CD4-positive, alpha-beta memory T cell (primary cell): ENCODE data around the gene CAMK1G. TPM values are rescaled to one million over a fixed set of nuclear protein-coding genes. Genes with fewer than 3 reads are reported as not detected.
A peak's percentile ranks its signal among the peaks of the same experiment; 100 is the strongest.

Experiments used
- CTCF ChIA-PET: fragments of 350-600 bp; sonication (Branson Sonifier 250); formaldehyde crosslinking; loops from one replicate; lab custom pipeline; 2021; ENCODE audit warnings: inconsistent platforms; ENCODE audit not compliant: partially characterized antibody; lab: Charles Lee
- POLR2A ChIA-PET: fragments of 350-600 bp; sonication (Branson Sonifier 250); formaldehyde crosslinking; loops from one replicate; lab custom pipeline; 2021; ENCODE audit not compliant: partially characterized antibody; lab: Charles Lee
- DNase-seq, 5 donors: peaks; one replicate each; pipeline versions ENCODE4 v3.0.0 to v3.0.0-alpha.2; 2020 to 2022; ENCODE audit warnings: mixed read lengths in 1 of 5
- H3K27ac ChIP-seq: one replicate; pipeline ENCODE4 v1.7.0; 2013; ENCODE audit warnings: low read depth, low read length
- H3K27me3 ChIP-seq: 2 replicates; pipeline ENCODE4 v1.7.0; 2013; ENCODE audit warnings: mild to moderate bottlenecking, low read length, moderate library complexity; ENCODE audit not compliant: insufficient read depth
- H3K36me3 ChIP-seq: 2 replicates; pipeline ENCODE4 v1.7.0; 2013; ENCODE audit warnings: mild to moderate bottlenecking, low read length, moderate library complexity; ENCODE audit not compliant: insufficient read depth
- H3K4me1 ChIP-seq: 2 replicates; pipeline ENCODE4 v1.7.0; 2013; ENCODE audit warnings: mild to moderate bottlenecking, low read length, moderate library complexity; ENCODE audit not compliant: insufficient read depth
- H3K4me3 ChIP-seq, 2 donors: one replicate each; pipeline ENCODE4 v1.7.0; 2013; ENCODE audit warnings: low read length in 2 of 2, mild to moderate bottlenecking in 1 of 2
- H3K9me3 ChIP-seq, 2 donors: one replicate each; pipeline ENCODE4 v1.7.0; 2013; ENCODE audit warnings: low read length in 2 of 2, control low read depth in 1 of 2; ENCODE audit not compliant: control insufficient read depth in 1 of 2
- H3K27ac Mint-ChIP-seq, 7 donors: one replicate each; pipeline ENCODE4 v1.8.0; 2020 to 2021; ENCODE audit warnings: mixed read lengths in 7 of 7, mild to moderate bottlenecking in 6 of 7, inconsistent platforms in 3 of 7, moderate library complexity in 3 of 7
- H3K27me3 Mint-ChIP-seq, 2 donors: one replicate each; pipeline ENCODE4 v1.8.0; 2020 to 2021; ENCODE audit warnings: mixed read lengths in 2 of 2
- H3K36me3 Mint-ChIP-seq, 2 donors: one replicate each; pipeline ENCODE4 v1.8.0; 2020 to 2021; ENCODE audit warnings: mixed read lengths in 2 of 2, inconsistent platforms in 1 of 2, mild to moderate bottlenecking in 1 of 2
- H3K4me1 Mint-ChIP-seq, 4 donors: one replicate each; pipeline ENCODE4 v1.8.0; 2020 to 2021; ENCODE audit warnings: mixed read lengths in 4 of 4, mild to moderate bottlenecking in 1 of 4
- H3K4me3 Mint-ChIP-seq, 8 donors: one replicate each; pipeline ENCODE4 v1.8.0; 2020 to 2021; ENCODE audit warnings: mixed read lengths in 8 of 8, mild to moderate bottlenecking in 7 of 8, moderate library complexity in 6 of 8, inconsistent platforms in 3 of 8
- H3K9me3 Mint-ChIP-seq, 8 donors: one replicate each; pipeline ENCODE4 v1.8.0; 2020 to 2021; ENCODE audit warnings: mixed read lengths in 8 of 8, mild to moderate bottlenecking in 5 of 8, inconsistent platforms in 3 of 8, moderate library complexity in 1 of 8
- intact Hi-C: fragments of 100-400 bp; cut with micrococcal nuclease; formaldehyde crosslinking; loops from one replicate; pipeline ENCODE4 v1.15.1; 2023
- polyA plus RNA-seq, 2 donors: library from polyadenylated mRNA; unstranded; fragments of 300-500 nt; fragmentation: Illumina TruSeq; gene quantifications; one replicate each; pipeline ENCODE4 v1.2.3, GENCODE V29; 2021
- total RNA-seq, 2 experiments: library from RNA; stranded (reverse); gene quantifications; one replicate each; pipeline ENCODE4 v1.2.3, GENCODE V29; 2021

CAMK1G gene
- total and polyA plus RNA-seq, 4 experiments from 2014 or later, result not detected

DNA sequence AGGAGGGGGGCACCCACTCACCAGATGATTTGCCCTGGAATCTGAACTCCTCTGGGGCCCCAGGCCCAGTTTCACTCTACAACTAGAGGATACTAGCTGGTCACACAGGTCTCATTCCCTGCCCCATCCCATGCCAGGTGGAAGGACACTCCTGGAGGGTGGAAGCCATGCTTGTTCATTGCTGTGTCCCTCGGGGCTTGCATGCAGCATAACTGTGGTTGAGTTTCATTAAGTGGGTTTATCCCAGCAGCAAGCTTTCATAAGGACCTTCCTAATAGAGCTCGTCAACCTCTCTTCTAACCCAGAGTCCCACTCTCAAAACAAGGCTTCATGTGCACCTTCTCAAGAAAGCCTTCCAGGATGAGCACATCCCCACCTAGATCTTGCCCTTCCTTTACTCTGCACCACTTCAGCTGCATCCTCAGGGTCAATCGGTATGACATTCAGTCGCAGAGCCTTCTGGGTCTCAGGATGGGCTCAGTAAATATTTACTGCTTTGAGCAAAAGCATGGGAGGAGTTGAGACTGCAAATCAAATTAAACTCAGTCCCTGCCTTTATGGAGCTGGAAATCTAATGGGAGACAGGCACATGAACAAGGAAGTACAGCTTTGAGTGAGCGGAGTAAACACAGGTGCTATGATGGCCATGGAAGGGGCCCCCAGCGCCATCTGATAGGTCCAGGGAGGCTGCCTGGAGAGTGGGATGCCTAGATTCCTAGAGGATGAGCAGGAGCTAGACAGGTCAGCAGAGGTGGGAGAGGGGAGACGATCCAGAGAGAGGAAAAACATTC, 36.4 kb downstream of the CAMK1G start:
- Histone ChIP-seq H3K4me3 (no peak overlapping the region), H3K27ac (no peak overlapping the region), H3K4me1 (peaks cover 11% of the 10 kb centered on the region), H3K9me3 (no peaks in the 10 kb centered on the region), H3K36me3 (no peaks in the 10 kb centered on the region), H3K27me3 (no peaks in the 10 kb centered on the region)
- no peak overlapping the region for H3K27ac Mint-ChIP-seq
- peaks cover 4 to 18% (median 7%) of the 10 kb centered on the region in 4 donors for H3K4me1 Mint-ChIP-seq
- CTCF ChIA-PET, result interaction anchor here (0.8 to 1.6 kb wide), 5 partner anchors 7 to 71 kb away, joined by 3 to 5 read pairs (median 3); no protein-coding TSS in a partner anchor
- peaks cover 0 to 5% of the 10 kb centered on the region in 2 donors for H3K36me3 Mint-ChIP-seq
- peaks cover 0 to 2% of the 10 kb centered on the region in 2 donors for H3K27me3 Mint-ChIP-seq
- no peak overlapping the region for H3K4me3 Mint-ChIP-seq
- intact Hi-C loops, result no loop called here
- POLR2A ChIA-PET, result no interaction called here
- peaks cover 0 to 5% (median 0%) of the 10 kb centered on the region in 8 donors for H3K9me3 Mint-ChIP-seq
- DNase-seq, result no peak

DNA sequence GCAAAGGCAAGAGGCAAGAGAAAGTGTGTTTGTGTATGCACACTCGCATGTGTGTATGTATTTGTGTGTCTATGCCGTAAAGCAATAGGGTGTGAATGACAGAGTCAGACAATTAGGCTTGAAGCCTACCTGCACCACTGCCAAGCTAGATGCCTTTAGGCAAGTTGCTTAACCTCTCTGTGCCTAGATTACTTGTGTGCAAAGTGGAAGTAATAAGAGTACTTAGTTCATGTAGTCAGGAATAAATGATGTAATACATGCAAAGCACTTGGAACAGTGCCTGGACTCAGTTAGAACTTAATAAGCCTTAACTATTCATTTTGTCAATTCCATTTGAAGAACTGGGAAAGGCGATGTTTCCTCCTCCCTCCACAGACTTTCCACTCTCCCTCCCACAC, 37.0 kb downstream of the CAMK1G start:
- no peak for DNase-seq
- peaks cover 11% of the 10 kb centered on the region for H3K4me1 ChIP-seq
- ChIA-PET CTCF (interaction anchor here (1.6 kb wide), 1 partner anchor 32 kb away, joined by 3 read pairs; no protein-coding TSS in a partner anchor), POLR2A (no interaction called here)
- H3K4me3 ChIP-seq, result no peak overlapping the region
- Mint-ChIP-seq H3K9me3 (peaks cover 0 to 5% (median 0%) of the 10 kb centered on the region in 8 donors), H3K27me3 (peaks cover 0 to 2% of the 10 kb centered on the region in 2 donors), H3K27ac (no peak overlapping the region), H3K4me1 (peaks cover 4 to 18% (median 7%) of the 10 kb centered on the region in 4 donors), H3K36me3 (peaks cover 0 to 5% of the 10 kb centered on the region in 2 donors), H3K4me3 (no peak overlapping the region)
- H3K27me3 ChIP-seq, result no peaks in the 10 kb centered on the region
- intact Hi-C loops, result no loop called here
- H3K36me3 ChIP-seq, result no peaks in the 10 kb centered on the region
- H3K27ac ChIP-seq, result no peak overlapping the region
- H3K9me3 ChIP-seq, result no peaks in the 10 kb centered on the region

DNA sequence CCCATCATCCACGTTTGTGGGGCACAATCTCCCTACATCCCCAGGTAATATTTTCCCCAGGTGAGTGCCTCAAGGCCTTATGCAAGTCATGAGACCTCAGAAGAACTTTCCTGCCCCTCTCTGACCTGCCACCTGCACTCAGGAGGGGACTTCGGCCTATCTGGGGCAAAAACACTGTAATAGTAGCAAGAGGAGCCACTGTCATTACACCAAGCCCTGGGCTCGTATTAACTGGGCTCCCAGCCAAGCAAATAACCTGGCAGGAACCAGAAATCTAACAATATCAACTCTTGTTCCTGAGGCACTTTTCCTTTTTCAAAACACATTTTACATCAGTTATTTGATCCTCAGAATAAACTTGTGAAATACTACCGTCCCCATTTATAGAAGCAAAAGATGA, 37.8 kb downstream of the CAMK1G start:
- Histone ChIP-seq H3K4me3 (no peak overlapping the region), H3K4me1 (peaks cover 11% of the 10 kb centered on the region), H3K27me3 (no peaks in the 10 kb centered on the region), H3K9me3 (no peaks in the 10 kb centered on the region), H3K36me3 (no peaks in the 10 kb centered on the region), H3K27ac (no peak overlapping the region)
- H3K27me3 Mint-ChIP-seq, result no peaks in the 10 kb centered on the region
- H3K9me3 Mint-ChIP-seq, result peaks cover 0 to 4% (median 0%) of the 10 kb centered on the region in 8 donors
- no peak overlapping the region for H3K4me3 Mint-ChIP-seq
- H3K36me3 Mint-ChIP-seq, result no peaks in the 10 kb centered on the region
- H3K27ac Mint-ChIP-seq, result no peak overlapping the region
- no peak for DNase-seq
- CTCF ChIA-PET, result no interaction called here
- H3K4me1 Mint-ChIP-seq, result peaks cover 4 to 18% (median 7%) of the 10 kb centered on the region in 4 donors
- intact Hi-C loops, result no loop called here
- POLR2A ChIA-PET, result no interaction called here

DNA sequence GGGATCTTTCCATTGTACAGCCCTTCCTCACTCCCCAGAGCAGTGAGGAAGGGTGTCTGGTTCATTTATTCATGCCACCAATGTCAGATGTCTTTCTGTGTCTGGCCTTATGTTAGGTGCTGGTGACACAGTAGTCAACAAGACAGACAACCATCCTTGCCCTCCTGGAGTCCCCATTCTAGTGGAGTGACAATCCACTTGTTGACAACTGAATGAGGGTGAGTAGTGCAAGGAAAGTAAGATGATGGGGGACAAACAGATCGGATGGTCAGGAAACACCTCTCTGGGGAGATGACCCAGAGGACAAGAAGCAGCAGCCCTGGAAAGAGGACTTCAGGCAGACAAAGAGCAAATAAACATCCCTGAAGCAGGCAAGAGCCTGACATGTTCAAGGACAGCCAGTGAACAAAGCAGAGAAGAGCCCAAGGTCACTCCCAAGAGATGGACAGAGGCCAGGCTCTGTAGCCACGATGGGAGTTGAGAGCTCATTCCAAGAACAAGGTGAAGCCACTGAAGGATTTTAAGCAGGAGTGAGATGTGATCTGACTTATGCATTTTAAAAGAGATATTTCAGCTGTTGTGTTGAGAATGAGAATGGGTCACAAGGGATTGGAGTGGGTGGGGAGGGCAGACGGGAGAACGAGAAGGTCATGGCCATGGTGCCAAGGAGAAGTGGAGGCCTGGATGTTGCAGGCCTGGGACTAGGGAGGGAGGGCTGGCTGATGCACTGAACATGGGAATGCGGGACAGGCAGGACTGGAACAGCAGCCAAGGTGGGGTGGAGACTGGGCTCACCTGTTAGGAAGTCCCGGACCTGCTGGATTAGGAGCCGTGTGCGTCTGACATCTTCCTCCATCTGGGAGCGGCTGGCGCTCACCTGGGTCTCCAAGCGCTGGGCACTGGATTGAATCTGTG, 38.5 kb downstream of the CAMK1G start:
- H3K4me3 Mint-ChIP-seq, result no peak overlapping the region
- intact Hi-C loops, result no loop called here
- Histone ChIP-seq H3K9me3 (no peaks in the 10 kb centered on the region), H3K36me3 (no peaks in the 10 kb centered on the region), H3K27me3 (no peaks in the 10 kb centered on the region), H3K4me3 (no peak overlapping the region), H3K27ac (no peak overlapping the region), H3K4me1 (peaks cover 11% of the 10 kb centered on the region)
- POLR2A ChIA-PET, result no interaction called here
- H3K27ac Mint-ChIP-seq, result no peak overlapping the region
- H3K27me3 Mint-ChIP-seq, result no peaks in the 10 kb centered on the region
- DNase-seq, result no peak
- no peaks in the 10 kb centered on the region for H3K36me3 Mint-ChIP-seq
- H3K9me3 Mint-ChIP-seq, result peaks cover 0 to 4% (median 0%) of the 10 kb centered on the region in 8 donors
- H3K4me1 Mint-ChIP-seq, result peaks cover 4 to 19% (median 7%) of the 10 kb centered on the region in 4 donors
- CTCF ChIA-PET, result no interaction called here

DNA sequence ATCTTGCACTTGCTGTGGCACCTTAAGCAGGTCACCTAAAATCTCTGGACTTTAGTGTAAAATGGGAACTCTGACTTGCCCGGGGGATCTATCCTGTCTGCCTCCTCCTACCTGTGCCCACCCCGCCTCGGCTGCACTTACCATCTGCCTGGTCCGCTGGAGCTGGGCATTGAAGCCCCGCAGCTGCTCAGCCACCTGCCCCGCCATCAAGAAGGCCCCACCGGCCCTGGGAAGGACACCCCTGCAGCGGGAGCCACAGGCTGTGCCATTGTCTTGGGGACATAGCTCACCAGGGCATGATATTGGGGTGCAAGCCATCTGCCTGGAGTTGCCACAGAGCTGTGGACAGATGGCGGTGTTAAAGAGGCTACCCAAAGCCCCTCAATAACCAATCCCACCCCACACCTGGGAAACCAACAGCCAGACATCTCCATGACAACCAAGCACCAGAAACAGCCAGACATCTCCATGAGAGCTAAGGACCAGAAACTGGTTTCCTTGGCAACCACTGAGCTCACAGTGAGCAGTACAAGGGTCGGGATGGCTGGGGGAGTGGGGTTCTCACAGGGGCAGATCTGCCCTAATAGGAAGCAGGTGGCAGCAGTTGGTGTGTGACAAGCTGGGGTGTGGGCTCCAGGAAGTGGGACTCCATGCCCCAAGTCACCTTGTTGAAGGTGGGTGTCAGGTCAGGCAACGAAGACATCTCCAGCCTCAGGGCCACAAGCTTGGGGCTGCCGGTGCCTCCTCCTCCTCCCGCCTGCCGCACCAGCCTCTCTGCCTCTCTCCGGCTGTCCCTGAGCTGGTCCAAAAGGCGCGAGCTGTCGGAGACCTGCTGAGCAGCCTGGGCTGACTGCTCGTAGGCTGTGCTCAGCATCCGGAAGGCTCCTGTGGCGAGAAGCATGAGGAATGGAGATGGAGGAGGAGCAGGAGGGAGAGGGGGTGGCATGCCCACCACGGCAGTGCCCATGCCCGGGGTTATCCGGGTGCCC, 39.6 kb downstream of the CAMK1G start:
- Mint-ChIP-seq H3K4me3 (no peak overlapping the region), H3K4me1 (peaks cover 5 to 30% (median 10%) of the 10 kb centered on the region in 4 donors), H3K9me3 (peaks cover 0 to 4% (median 0%) of the 10 kb centered on the region in 8 donors), H3K36me3 (no peaks in the 10 kb centered on the region), H3K27me3 (no peaks in the 10 kb centered on the region), H3K27ac (no peak overlapping the region)
- intact Hi-C loops, result no loop called here
- Histone ChIP-seq H3K36me3 (no peaks in the 10 kb centered on the region), H3K4me1 (peaks cover 15% of the 10 kb centered on the region), H3K27ac (no peak overlapping the region), H3K9me3 (no peaks in the 10 kb centered on the region), H3K4me3 (no peak overlapping the region), H3K27me3 (no peaks in the 10 kb centered on the region)
- ChIA-PET POLR2A (no interaction called here), CTCF (interaction anchor here (0.7 to 1.6 kb wide), 4 partner anchors 20 to 105 kb away, joined by 3 to 4 read pairs (median 3); no protein-coding TSS in a partner anchor)
- DNase-seq, result no peak

DNA sequence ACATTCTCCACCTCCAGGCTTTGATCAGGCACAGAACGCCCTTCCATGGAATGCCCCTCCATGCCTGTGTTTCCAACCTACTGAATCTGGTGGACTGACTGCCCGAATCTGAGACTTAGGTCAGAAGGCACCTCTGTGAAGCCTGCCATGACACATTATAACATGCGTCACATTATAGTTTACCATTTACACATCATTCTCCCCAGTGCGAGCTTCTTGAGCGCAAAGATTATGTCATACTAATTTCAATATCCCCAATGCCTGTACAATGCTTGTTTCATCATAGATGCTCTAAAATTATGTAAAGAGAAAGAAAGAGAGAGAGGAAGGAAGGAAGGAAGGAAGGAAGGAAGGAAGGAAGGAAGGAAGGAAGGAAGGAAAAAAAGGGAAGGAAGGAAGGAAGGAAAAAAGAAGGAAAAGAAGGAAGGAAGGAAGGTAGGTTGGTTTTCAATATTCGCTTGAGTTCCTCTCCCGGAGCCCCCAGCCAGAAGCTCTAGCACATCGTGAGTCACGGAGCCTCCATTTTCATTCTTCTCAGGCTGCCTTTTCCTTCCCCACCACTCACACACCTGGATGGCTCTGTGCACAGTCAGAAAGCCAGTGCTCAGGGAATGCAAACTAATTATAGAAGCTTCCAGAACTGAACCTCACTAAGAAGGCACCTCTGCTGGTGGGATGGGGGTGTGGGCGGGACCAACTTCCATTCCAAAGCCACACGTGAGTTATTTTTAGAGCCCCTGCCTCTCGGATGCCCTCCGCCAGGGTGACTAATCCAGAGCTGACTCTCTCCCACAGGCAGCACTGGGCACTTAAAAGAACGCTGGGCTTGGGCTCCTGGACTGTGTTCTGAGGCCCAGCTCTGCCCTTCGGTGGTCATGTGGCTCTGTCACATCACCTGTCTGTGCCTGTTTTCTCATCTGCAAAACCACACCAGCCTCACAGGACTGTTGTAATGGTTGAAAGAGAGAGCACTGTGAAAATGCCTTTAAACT, 41.3 kb downstream of the CAMK1G start:
- CTCF ChIA-PET, result interaction anchor here (0.7 to 1.3 kb wide), 7 partner anchors 17 to 1752 kb away, joined by 3 to 5 read pairs (median 4); no protein-coding TSS in a partner anchor
- no peak for DNase-seq
- no peak overlapping the region for H3K4me3 ChIP-seq
- Mint-ChIP-seq H3K27me3 (no peaks in the 10 kb centered on the region), H3K36me3 (no peaks in the 10 kb centered on the region), H3K9me3 (peaks cover 0 to 5% (median 0%) of the 10 kb centered on the region in 8 donors), H3K4me3 (no peak overlapping the region), H3K27ac (peak overlapping the region in 2 of 7 donors; percentile 48 to 62), H3K4me1 (peaks cover 2 to 18% (median 6%) of the 10 kb centered on the region in 4 donors)
- H3K27me3 ChIP-seq, result no peaks in the 10 kb centered on the region
- H3K27ac ChIP-seq, result no peak overlapping the region
- H3K4me1 ChIP-seq, result peaks cover 4% of the 10 kb centered on the region
- intact Hi-C loops, result no loop called here
- no peaks in the 10 kb centered on the region for H3K36me3 ChIP-seq
- POLR2A ChIA-PET, result no interaction called here
- no peaks in the 10 kb centered on the region for H3K9me3 ChIP-seq
